Adrenal gland (tissue), 12 donors: Measurements from ENCODE around the gene CACNA1C. TPM values are rescaled to one million over a fixed set of nuclear protein-coding genes. Genes with fewer than 3 reads are reported as not detected.

Experiments used
- DNase-seq, 7 donors: peaks; one replicate each; pipeline ENCODE4 v3.0.0-alpha.2; 2019 to 2020
- H3K27ac ChIP-seq, 5 donors: fragments of 200-600 bp; sonication (generic) in 4 of 5; 1 replicate in 3 of 5; 2 replicates in 2 of 5; pipeline versions ENCODE4 v1.5.1 to v1.8.0; 2016 to 2020; ENCODE audit warnings: mild to moderate bottlenecking in 1 of 5
- H3K27me3 ChIP-seq: fragments of 200-600 bp; 2 replicates; pipeline ENCODE4 v1.8.0; 2021
- H3K36me3 ChIP-seq, 2 donors: fragments of 200-600 bp; replicated peaks in 1 of 2; 1 replicate in 1 of 2; 2 replicates in 1 of 2; pipeline versions ENCODE4 v1.5.1 to v1.8.0; 2018 to 2022
- H3K4me1 ChIP-seq, 2 donors: fragments of 200-600 bp; replicated peaks in 1 of 2; 1 replicate in 1 of 2; 2 replicates in 1 of 2; pipeline versions ENCODE4 v1.5.1 to v1.8.0; 2018 to 2021
- H3K4me3 ChIP-seq, 4 donors: fragments of 200-600 bp; sonication (generic) in 3 of 4; one replicate each; pipeline ENCODE4 v1.5.1; 2016 to 2018
- H3K9me3 ChIP-seq, 3 donors: fragments of 200-600 bp; sonication (generic) in 1 of 3; replicated peaks in 1 of 3; 1 replicate in 2 of 3; 2 replicates in 1 of 3; pipeline versions ENCODE4 v1.5.1 to v1.8.0; 2016 to 2021
- POLR2A ChIP-seq, 2 donors: fragments of 450-650 bp; IDR thresholded peaks; one replicate each; pipeline ENCODE4 v1.6.1; 2017; ENCODE audit warnings: antibody characterized with exemption in 2 of 2, mild to moderate bottlenecking in 2 of 2, moderate library complexity in 1 of 2
- WGBS, 4 donors: extraction: QIAGEN DNeasy Blood & Tissue Kit in 2 of 4; methylation state at CpG; one replicate each; pipeline versions ENCODE4 v1.1.5 to v1.1.7; 2013 to 2017; 5-methylcytosine and 5-hydroxymethylcytosine counted together
- intact Hi-C, 2 donors: fragments of 100-400 bp; cut with DNase I; formaldehyde crosslinking; loops; one replicate each; pipeline versions ENCODE4 v1.14.1 to v1.15.0; 2022 to 2023
- polyA plus RNA-seq, 3 donors: library from polyadenylated mRNA; stranded (reverse); fragments of 200-250 nt in 2 of 3; fragments of 350-450 nt in 1 of 3; fragmentation: Illumina TruSeq in 1 of 3; extraction: RNeasy Lipid Tissue Mini Kit (QIAGEN cat#74804) in 1 of 3; gene quantifications; one replicate each; pipeline ENCODE4 v1.2.3, GENCODE V29; 2013 to 2014
- total RNA-seq, 9 donors: library from RNA; depleted of rRNA in 4 of 9; stranded (reverse); fragments of >200 nt in 4 of 9; fragments of 120-200 nt in 1 of 9; fragmentation: NEBNext Ultra II Directional in 1 of 9; extraction: Animal tissue kit (Norgen Biotek cat#: 25700) in 1 of 9; gene quantifications; one replicate each; pipeline versions ENCODE4 v1.1.0 to v1.2.4, GENCODE V29; 2013 to 2023
- TF ChIP-seq, protein P1 (sequence below), 6 experiments: fragments of 450-650 bp in 4 of 6; fragments of 200-600 bp in 2 of 6; sonication (generic) in 1 of 6; IDR thresholded peaks; 1 replicate in 5 of 6; 2 replicates in 1 of 6; pipeline versions ENCODE4 v1.5.1 to v1.8.0; 2016 to 2021; ENCODE audit warnings: antibody characterized with exemption in 6 of 6, mild to moderate bottlenecking in 2 of 6, moderate library complexity in 1 of 6
- donor health status: healthy with polysubstance abuse.
- donor health status: Bipolar disorder and iron deficiency.
- donor health status: DM: yes; HTN: yes; CAD: no.
- donor health status: DM: no; HTN: no; CAD: no.
- donor health status: DM: no; HTN: no; CAD: no.
- donor health status: DM: yes; HTN: yes; CAD: no.

The CACNA1C gene
- total and polyA plus RNA-seq, 12 donors: 1.4 to 5.8 (median 3.5) TPM

- no peaks in the 10 kb centered on the region for H3K36me3 ChIP-seq
- TF ChIP-seq POLR2A (IDR thresholded peaks at IDR 0.05): no peak
- TF ChIP-seq, protein P1, sequence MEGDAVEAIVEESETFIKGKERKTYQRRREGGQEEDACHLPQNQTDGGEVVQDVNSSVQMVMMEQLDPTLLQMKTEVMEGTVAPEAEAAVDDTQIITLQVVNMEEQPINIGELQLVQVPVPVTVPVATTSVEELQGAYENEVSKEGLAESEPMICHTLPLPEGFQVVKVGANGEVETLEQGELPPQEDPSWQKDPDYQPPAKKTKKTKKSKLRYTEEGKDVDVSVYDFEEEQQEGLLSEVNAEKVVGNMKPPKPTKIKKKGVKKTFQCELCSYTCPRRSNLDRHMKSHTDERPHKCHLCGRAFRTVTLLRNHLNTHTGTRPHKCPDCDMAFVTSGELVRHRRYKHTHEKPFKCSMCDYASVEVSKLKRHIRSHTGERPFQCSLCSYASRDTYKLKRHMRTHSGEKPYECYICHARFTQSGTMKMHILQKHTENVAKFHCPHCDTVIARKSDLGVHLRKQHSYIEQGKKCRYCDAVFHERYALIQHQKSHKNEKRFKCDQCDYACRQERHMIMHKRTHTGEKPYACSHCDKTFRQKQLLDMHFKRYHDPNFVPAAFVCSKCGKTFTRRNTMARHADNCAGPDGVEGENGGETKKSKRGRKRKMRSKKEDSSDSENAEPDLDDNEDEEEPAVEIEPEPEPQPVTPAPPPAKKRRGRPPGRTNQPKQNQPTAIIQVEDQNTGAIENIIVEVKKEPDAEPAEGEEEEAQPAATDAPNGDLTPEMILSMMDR (IDR thresholded peaks at IDR 0.05): no peak
- DNase-seq: no peak
- no peaks in the 10 kb centered on the region for H3K4me1 ChIP-seq
- no peak overlapping the region for H3K4me3 ChIP-seq
- no peaks in the 10 kb centered on the region for H3K9me3 ChIP-seq
- H3K27ac ChIP-seq: no peak overlapping the region
- no peaks in the 10 kb centered on the region for H3K27me3 ChIP-seq
- WGBS, 4 donors: 59 to 75% (median 63%) methylated on average over 3 to 4 of the region's 4 CpGs
- intact Hi-C loops: no loop called here
Measured at GRCh38 chr12:2390133-2390532, 337.3 kb downstream of the CACNA1C start.

- 84 to 91% (median 88%) methylated on average over 10 of the region's 10 CpGs for WGBS, 4 donors
- no peak overlapping the region for H3K27ac ChIP-seq
- H3K4me3 ChIP-seq: no peak overlapping the region
- H3K36me3 ChIP-seq: no peaks in the 10 kb centered on the region
- no peaks in the 10 kb centered on the region for H3K4me1 ChIP-seq
- DNase-seq: no peak
- H3K27me3 ChIP-seq: no peaks in the 10 kb centered on the region
- TF ChIP-seq, protein P1 (IDR thresholded peaks at IDR 0.05): no peak
- TF ChIP-seq POLR2A (IDR thresholded peaks at IDR 0.05): no peak
- H3K9me3 ChIP-seq: no peaks in the 10 kb centered on the region
- intact Hi-C loops: no loop called here
Measured at GRCh38 chr12:2390850-2391390, 338.1 kb downstream of the CACNA1C start.

- Histone ChIP-seq H3K27me3 (no peaks in the 10 kb centered on the region), H3K9me3 (no peaks in the 10 kb centered on the region), H3K4me1 (no peaks in the 10 kb centered on the region), H3K36me3 (no peaks in the 10 kb centered on the region), H3K27ac (no peak overlapping the region), H3K4me3 (no peak overlapping the region)
- TF ChIP-seq, protein P1 (IDR thresholded peaks at IDR 0.05): no peak
- TF ChIP-seq POLR2A (IDR thresholded peaks at IDR 0.05): no peak
- no peak for DNase-seq
- 88 to 91% (median 89%) methylated on average over 9 of the region's 9 CpGs for WGBS, 4 donors
- intact Hi-C loops: no loop called here
Measured at GRCh38 chr12:2391740-2392331, 339.0 kb downstream of the CACNA1C start.

- 83 to 90% (median 86%) methylated on average over 2 to 4 of the region's 4 CpGs for WGBS, 4 donors
- no peaks in the 10 kb centered on the region for H3K36me3 ChIP-seq
- TF ChIP-seq, protein P1 (IDR thresholded peaks at IDR 0.05): no peak
- TF ChIP-seq POLR2A (IDR thresholded peaks at IDR 0.05): no peak
- H3K4me3 ChIP-seq: no peak overlapping the region
- no peaks in the 10 kb centered on the region for H3K9me3 ChIP-seq
- H3K27ac ChIP-seq: no peak overlapping the region
- no peaks in the 10 kb centered on the region for H3K27me3 ChIP-seq
- no peak for DNase-seq
- H3K4me1 ChIP-seq: peaks cover 0 to 3% of the 10 kb centered on the region in 2 donors
- intact Hi-C loops: no loop called here
Measured at GRCh38 chr12:2393016-2393415, 340.2 kb downstream of the CACNA1C start.
